RKO (cell line): ENCODE measurements around the gene ATR.
"Not testable (repeated sequence)": the region's sequence is repeated elsewhere in the genome, so short reads cannot be mapped to it uniquely, and the experiment has no call there.

ENCODE experiments used
- DNase-seq: peaks from one replicate; pipeline ENCODE4 v3.0.0-alpha.2; 2016; ENCODE audit warnings: low spot score

ATR gene

GRCh38 chr3:142578329-142579223, at the start of gene ATR:
Gene ATR (minus strand): TSS chr3:142578733. CDS start chr3:142578704, 29 bp downstream.
- peak; percentile 95 for DNase-seq

- no peak for DNase-seq
Measured at GRCh38 chr3:142626971-142627370, 48.4 kb upstream of the ATR start.

GRCh38 chr3:142625153-142625440, 46.6 kb upstream of the ATR start:
- no peak for DNase-seq

GRCh38 chr3:142624341-142625152, 46.0 kb upstream of the ATR start:
- no peak for DNase-seq

- DNase-seq = no peak
Measured at GRCh38 chr3:142623194-142623593, 44.7 kb upstream of the ATR start.

GRCh38 chr3:142622405-142622804, 43.9 kb upstream of the ATR start:
- no peak for DNase-seq

GRCh38 chr3:142618917-142619461, 40.5 kb upstream of the ATR start:
- DNase-seq = no peak

GRCh38 chr3:142615171-142615570, 36.6 kb upstream of the ATR start:
- DNase-seq = no peak

- DNase-seq = no peak
Measured at GRCh38 chr3:142614059-142614626, 35.6 kb upstream of the ATR start.

GRCh38 chr3:142613491-142613890, 35.0 kb upstream of the ATR start:
- DNase-seq = no peak

- no peak for DNase-seq
Measured at GRCh38 chr3:142611206-142611605, 32.7 kb upstream of the ATR start.

- DNase-seq = peak; percentile 49
Measured at GRCh38 chr3:142609136-142609535, 30.6 kb upstream of the ATR start.

GRCh38 chr3:142608631-142609030, 30.1 kb upstream of the ATR start:
- no peak for DNase-seq

GRCh38 chr3:142604940-142605339, 26.4 kb upstream of the ATR start:
- DNase-seq = no peak

- not testable (repeated sequence) for DNase-seq
Measured at GRCh38 chr3:142603386-142603705, 24.8 kb upstream of the ATR start.

- no peak for DNase-seq
Measured at GRCh38 chr3:142602619-142603385, 24.3 kb upstream of the ATR start.

GRCh38 chr3:142601713-142602112, 23.2 kb upstream of the ATR start:
- no peak for DNase-seq

GRCh38 chr3:142597906-142598305, 19.4 kb upstream of the ATR start:
- no peak for DNase-seq

GRCh38 chr3:142596726-142597088, 18.2 kb upstream of the ATR start:
- peak; percentile 15 for DNase-seq

GRCh38 chr3:142595951-142596725, 17.6 kb upstream of the ATR start, which contains the start of gene PLS1:
Gene PLS1 (plus strand): TSS chr3:142596393. CDS start chr3:142664238, 67,845 bp downstream.
- DNase-seq = peak; percentile 87

GRCh38 chr3:142595581-142595950, 17.0 kb upstream of the ATR start:
- DNase-seq = peak; percentile 66
